Measurements from ENCODE around the gene SACM1L. TPM values are rescaled to one million over a fixed set of nuclear protein-coding genes. Genes with fewer than 3 reads are reported as not detected.
A peak's percentile ranks its signal among the peaks of the same experiment; 100 is the strongest.

The SACM1L gene
- total RNA-seq, 6 experiments from 2014 or later: 43.9 to 51.3 (median 47.8) TPM

DNA sequence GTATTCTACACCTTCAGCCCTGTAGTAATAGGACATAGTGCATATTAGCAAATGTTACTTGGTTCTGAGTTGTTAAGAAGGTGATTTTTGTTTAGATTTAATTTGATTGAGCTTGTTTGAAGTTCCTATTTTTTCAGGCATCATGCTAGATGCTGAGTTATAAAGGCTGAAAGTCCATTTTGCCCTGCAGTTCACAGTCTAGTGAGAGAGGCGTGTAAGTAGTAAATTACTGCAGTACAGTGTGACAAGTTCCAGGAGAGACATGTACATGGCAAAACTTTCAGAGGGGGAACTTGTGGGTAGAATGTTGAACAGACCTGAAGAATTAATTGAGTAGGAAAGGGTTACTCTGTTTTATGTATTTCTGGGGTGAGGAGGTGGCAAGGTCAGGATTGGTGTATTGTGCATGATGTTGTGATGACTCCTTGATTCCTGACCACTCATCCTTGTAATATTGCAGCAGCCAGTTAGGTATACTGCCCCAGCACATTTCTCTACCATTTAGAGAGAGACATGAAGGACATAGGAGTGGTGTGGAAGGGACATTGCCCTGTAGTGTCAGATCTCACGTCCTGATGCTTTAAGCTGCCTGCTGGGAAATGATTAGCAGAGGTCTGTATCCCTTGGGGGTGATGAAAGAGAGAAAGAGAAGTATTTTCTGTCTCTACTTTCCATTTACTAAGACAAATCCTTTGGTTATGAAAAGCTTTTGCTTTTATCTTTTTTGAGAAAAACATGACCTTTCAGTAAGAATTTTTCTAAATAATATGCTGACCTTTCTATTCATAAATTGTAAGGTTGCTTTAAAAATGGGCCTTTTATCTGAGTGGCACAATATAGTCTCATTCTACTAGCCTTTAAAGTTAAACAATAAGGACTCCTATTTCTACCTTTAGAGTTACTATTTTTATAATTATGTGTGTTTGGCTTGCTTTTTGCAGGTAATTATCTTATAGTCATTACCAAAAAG, 16.9 kb downstream of the SACM1L start:
- Mint-ChIP-seq H3K36me3 (ENCODE audit: low read depth) (peaks cover 25% of the 10 kb centered on the region), H3K4me1 (ENCODE audit: low read depth) (peaks cover 44% of the 10 kb centered on the region), H3K4me3 (no peak overlapping the region), H3K9me3 (no peaks in the 10 kb centered on the region), H3K27me3 (ENCODE audit: insufficient read depth) (no peaks in the 10 kb centered on the region), H3K27ac (peak overlapping the region; percentile 7; the same call in 1 of the 2 replicates)
- TF ChIP-seq, protein P1, sequence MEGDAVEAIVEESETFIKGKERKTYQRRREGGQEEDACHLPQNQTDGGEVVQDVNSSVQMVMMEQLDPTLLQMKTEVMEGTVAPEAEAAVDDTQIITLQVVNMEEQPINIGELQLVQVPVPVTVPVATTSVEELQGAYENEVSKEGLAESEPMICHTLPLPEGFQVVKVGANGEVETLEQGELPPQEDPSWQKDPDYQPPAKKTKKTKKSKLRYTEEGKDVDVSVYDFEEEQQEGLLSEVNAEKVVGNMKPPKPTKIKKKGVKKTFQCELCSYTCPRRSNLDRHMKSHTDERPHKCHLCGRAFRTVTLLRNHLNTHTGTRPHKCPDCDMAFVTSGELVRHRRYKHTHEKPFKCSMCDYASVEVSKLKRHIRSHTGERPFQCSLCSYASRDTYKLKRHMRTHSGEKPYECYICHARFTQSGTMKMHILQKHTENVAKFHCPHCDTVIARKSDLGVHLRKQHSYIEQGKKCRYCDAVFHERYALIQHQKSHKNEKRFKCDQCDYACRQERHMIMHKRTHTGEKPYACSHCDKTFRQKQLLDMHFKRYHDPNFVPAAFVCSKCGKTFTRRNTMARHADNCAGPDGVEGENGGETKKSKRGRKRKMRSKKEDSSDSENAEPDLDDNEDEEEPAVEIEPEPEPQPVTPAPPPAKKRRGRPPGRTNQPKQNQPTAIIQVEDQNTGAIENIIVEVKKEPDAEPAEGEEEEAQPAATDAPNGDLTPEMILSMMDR (IDR thresholded peaks at IDR 0.05): no peak
- no peak for DNase-seq

DNA sequence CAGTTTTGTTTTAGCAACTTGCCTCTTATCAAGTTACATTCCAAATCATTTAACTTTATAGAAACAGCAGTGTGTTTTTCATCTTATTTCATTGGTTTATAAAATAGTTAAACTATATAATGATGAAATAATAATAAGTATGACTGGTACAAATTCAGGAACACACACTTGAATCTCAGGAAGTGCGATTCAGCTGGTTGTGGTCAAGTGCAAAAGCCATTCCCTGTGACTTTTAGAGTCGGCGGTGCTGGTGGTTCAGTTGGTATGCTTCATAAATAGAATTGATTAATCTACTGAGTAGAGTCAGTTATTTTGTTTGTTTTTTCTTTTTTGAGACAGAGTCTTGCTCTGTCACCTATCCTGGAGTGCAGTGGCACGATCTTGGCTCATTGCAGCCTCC, 22.7 kb downstream of the SACM1L start:
- peak; percentile 17 for DNase-seq
- TF ChIP-seq, protein P1 (IDR thresholded peaks at IDR 0.05): no peak
- H3K9me3 Mint-ChIP-seq: no peaks in the 10 kb centered on the region
- peaks cover 54% of the 10 kb centered on the region for H3K36me3 Mint-ChIP-seq (ENCODE audit: low read depth)
- H3K27me3 Mint-ChIP-seq (ENCODE audit: insufficient read depth): no peaks in the 10 kb centered on the region; the same call in none of the 2 replicates
- peak overlapping the region; percentile 73 for H3K27ac Mint-ChIP-seq
- H3K4me3 Mint-ChIP-seq: no peak overlapping the region; the same call in 1 of the 2 replicates
- H3K4me1 Mint-ChIP-seq (ENCODE audit: low read depth): peaks cover 53% of the 10 kb centered on the region

DNA sequence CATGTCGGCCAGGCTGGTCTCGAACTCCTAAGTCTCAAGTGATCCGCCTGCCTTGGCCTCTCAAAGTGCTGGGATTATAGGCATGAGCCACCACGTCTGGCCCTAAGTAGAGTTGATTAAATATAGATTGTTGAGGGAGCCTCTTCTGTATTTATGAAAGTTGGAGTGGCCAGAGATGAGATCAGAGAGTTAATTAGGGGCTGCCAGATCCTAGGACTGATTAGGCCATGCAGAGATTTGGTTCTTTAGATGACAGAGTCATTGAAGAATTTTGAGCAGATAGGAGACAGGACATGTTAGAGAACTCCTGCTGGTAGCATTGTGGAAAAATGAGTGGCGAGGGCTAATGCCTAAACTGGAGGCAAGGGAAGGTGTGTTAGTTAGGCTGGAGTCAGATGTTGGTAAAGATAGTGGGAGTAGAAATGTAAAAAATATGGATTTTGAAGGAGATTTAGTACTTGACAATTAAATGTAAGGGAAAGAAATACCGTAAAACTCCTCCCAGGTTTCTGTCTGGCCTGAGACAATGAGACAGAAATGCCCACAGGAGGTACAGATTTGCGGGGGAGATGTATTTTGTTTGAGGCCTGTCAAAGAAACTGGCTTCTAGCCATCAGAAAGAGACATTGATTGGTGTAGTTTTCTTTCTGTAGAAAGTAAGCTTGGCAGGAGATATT, 23.4 kb downstream of the SACM1L start:
- Mint-ChIP-seq H3K4me3 (peak overlapping the region; percentile 7), H3K36me3 (ENCODE audit: low read depth) (peaks cover 53% of the 10 kb centered on the region), H3K9me3 (no peaks in the 10 kb centered on the region), H3K4me1 (ENCODE audit: low read depth) (peaks cover 57% of the 10 kb centered on the region), H3K27me3 (ENCODE audit: insufficient read depth) (peaks cover 3% of the 10 kb centered on the region), H3K27ac (peak overlapping the region; percentile 73)
- peak; percentile 86 for DNase-seq
- TF ChIP-seq, protein P1 (IDR thresholded peaks at IDR 0.05): peak; percentile 43

DNA sequence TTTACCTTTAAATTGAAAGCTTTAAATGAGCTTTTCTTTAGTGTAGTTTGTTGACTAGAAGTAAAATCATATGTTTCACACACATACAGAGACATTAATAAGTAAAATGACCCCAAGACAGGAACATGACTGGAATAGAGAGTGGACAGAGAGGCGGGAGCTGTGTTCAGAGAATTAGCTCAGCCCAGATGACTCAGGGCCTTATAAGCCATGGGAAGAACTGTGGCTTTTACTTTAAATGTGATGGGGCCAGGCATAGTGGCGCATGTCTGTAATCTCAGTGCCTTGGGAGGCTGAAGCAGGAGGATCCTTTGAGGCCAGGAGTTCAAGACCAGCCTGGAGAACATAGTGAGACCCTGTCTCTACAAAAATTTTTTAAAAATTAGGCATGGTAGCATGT, 26.7 kb downstream of the SACM1L start:
- Mint-ChIP-seq H3K9me3 (no peaks in the 10 kb centered on the region), H3K27me3 (ENCODE audit: insufficient read depth) (peaks cover 3% of the 10 kb centered on the region), H3K27ac (no peak overlapping the region; the same call in 1 of the 2 replicates), H3K4me1 (ENCODE audit: low read depth) (peaks cover 56% of the 10 kb centered on the region), H3K36me3 (ENCODE audit: low read depth) (peaks cover 36% of the 10 kb centered on the region), H3K4me3 (no peak overlapping the region)
- no peak for DNase-seq
- TF ChIP-seq, protein P1 (IDR thresholded peaks at IDR 0.05): no peak

DNA sequence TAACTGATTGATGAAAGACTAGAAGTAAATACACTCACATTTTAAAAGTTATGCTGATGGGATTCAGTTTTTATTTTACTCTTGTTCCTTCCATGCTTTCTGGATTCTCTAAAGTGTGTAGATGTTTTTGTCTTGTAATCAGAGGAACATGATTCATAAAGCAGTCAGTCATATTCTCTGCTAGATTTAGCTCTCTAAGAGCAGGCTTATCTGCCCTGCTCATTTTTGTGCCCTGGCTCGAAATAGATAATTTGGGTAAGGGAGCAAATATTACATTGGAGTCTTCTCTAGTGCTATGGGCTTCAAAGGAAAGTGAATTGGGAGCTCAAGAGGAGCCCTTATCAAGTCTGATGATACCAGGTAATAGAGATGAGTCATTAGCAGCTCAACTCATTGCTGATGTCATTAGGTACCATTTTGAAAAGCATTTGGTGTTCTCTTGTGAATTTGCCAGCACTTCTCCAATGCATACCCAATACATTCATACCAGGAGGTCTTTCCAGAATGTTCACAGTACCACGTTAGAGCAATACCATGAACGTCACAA, 27.7 kb downstream of the SACM1L start:
- Mint-ChIP-seq H3K27me3 (ENCODE audit: insufficient read depth) (peaks cover 3% of the 10 kb centered on the region), H3K9me3 (no peaks in the 10 kb centered on the region), H3K4me1 (ENCODE audit: low read depth) (peaks cover 47% of the 10 kb centered on the region), H3K36me3 (ENCODE audit: low read depth) (peaks cover 29% of the 10 kb centered on the region), H3K4me3 (no peak overlapping the region), H3K27ac (peak overlapping the region; percentile 47; the same call in 1 of the 2 replicates)
- TF ChIP-seq, protein P1 (IDR thresholded peaks at IDR 0.05): no peak
- DNase-seq: no peak

Data from HFFc6 (cell line).